B cell (primary cell): ENCODE data around the gene SEMA3G. TPM values are rescaled to one million over a fixed set of nuclear protein-coding genes. Genes with fewer than 3 reads are reported as not detected.

Experiments
- ATAC-seq: fragments of 200-7000 bp; cut with Tn5 transposase; one replicate; pipeline ENCODE4 v1.10.0; 2021; ENCODE audit warnings: low read depth, mild to moderate bottlenecking, moderate number of reproducible peaks, moderate library complexity
- CTCF ChIA-PET: fragments of 350-600 bp; sonication (Branson Sonifier 250); formaldehyde crosslinking; loops from one replicate; lab custom pipeline; 2021; ENCODE audit warnings: antibody characterized with exemption, inconsistent platforms; lab: Charles Lee
- POLR2A ChIA-PET: fragments of 350-600 bp; sonication (Branson Sonifier 250); formaldehyde crosslinking; loops from one replicate; lab custom pipeline; 2021; ENCODE audit warnings: antibody characterized with exemption; lab: Charles Lee
- DNase-seq: peaks from one replicate; pipeline ENCODE4 v3.0.0; 2013
- H2AFZ ChIP-seq: 2 replicates; pipeline ENCODE4 v1.6.1; 2012; ENCODE audit warnings: mild to moderate bottlenecking, low read depth, low read length; ENCODE audit not compliant: insufficient read depth, poor library complexity, severe bottlenecking
- H3K27ac ChIP-seq, 2 donors: 1 replicate in 1 of 2; 2 replicates in 1 of 2; pipeline ENCODE4 v1.5.1; 2012 to 2013; ENCODE audit warnings: low read length in 2 of 2, mild to moderate bottlenecking in 2 of 2, moderate library complexity in 1 of 2
- H3K27me3 ChIP-seq, 4 experiments: fragments of 200-600 bp in 1 of 4; sonication (generic) in 1 of 4; replicated peaks in 1 of 4; 1 replicate in 2 of 4; 2 replicates in 2 of 4; pipeline versions ENCODE4 v1.6.1 to v1.7.0; 2013 to 2016; ENCODE audit warnings: low read length in 3 of 4, mild to moderate bottlenecking in 2 of 4, mixed read lengths in 1 of 4, moderate library complexity in 1 of 4; ENCODE audit not compliant: insufficient read depth in 4 of 4, control insufficient read depth in 3 of 4; ENCODE audit errors: control extremely low read depth in 1 of 4
- H3K36me3 ChIP-seq, 2 experiments: replicated peaks in 1 of 2; 1 replicate in 1 of 2; 2 replicates in 1 of 2; pipeline versions ENCODE4 v1.6.1 to v1.7.1; 2013; ENCODE audit warnings: low read length in 1 of 2; ENCODE audit not compliant: insufficient read depth in 2 of 2, control insufficient read depth in 1 of 2; ENCODE audit errors: control extremely low read depth in 1 of 2, extremely low read depth in 1 of 2
- H3K4me1 ChIP-seq, 2 donors: fragments of 200-600 bp in 1 of 2; sonication (generic) in 1 of 2; 1 replicate in 1 of 2; 2 replicates in 1 of 2; pipeline versions ENCODE4 v1.5.1 to v1.6.1; 2013 to 2017; ENCODE audit warnings: low read length in 2 of 2; ENCODE audit not compliant: control insufficient read depth in 2 of 2, insufficient read depth in 2 of 2
- H3K4me2 ChIP-seq: replicated peaks from 2 replicates; pipeline ENCODE3; 2012; ENCODE audit warnings: mild to moderate bottlenecking, low read depth, low read length; ENCODE audit not compliant: poor library complexity, severe bottlenecking
- H3K4me3 ChIP-seq, 5 experiments: fragments of 200-600 bp in 1 of 5; sonication (generic) in 1 of 5; 1 replicate in 3 of 5; 2 replicates in 2 of 5; pipeline versions ENCODE4 v1.5.1 to v1.7.0; 2011 to 2016; ENCODE audit warnings: low read length in 4 of 5, mild to moderate bottlenecking in 4 of 5, low read depth in 2 of 5, control low read depth in 1 of 5, moderate library complexity in 1 of 5; ENCODE audit not compliant: insufficient read depth in 1 of 5; ENCODE audit errors: control extremely low read depth in 1 of 5, extremely low read depth in 1 of 5
- H3K79me2 ChIP-seq: fragments of 200-600 bp; sonication (generic); one replicate; pipeline ENCODE4 v1.6.0; 2016; ENCODE audit warnings: low read length; ENCODE audit not compliant: control insufficient read depth, insufficient read depth
- H3K9ac ChIP-seq: fragments of 200-600 bp; sonication (generic); 2 replicates; pipeline ENCODE4 v1.6.1; 2017; ENCODE audit warnings: mild to moderate bottlenecking, low read length, moderate library complexity
- H3K9me3 ChIP-seq, 3 donors: one replicate each; pipeline versions ENCODE4 v1.6.1 to v1.7.1; 2013; ENCODE audit warnings: low read length in 2 of 3; ENCODE audit not compliant: control insufficient read depth in 2 of 3, insufficient read depth in 1 of 3; ENCODE audit errors: control extremely low read depth in 1 of 3
- H4K20me1 ChIP-seq: 2 replicates; pipeline ENCODE4 v1.6.0; 2012; ENCODE audit warnings: mild to moderate bottlenecking, low read length; ENCODE audit not compliant: insufficient read depth, control insufficient read depth, poor library complexity, severe bottlenecking
- H3K27ac Mint-ChIP-seq: one replicate; pipeline ENCODE4 v1.8.0; 2021; ENCODE audit warnings: mixed read lengths
- H3K27me3 Mint-ChIP-seq: one replicate; pipeline ENCODE4 v1.8.0; 2021; ENCODE audit warnings: mixed read lengths
- H3K4me1 Mint-ChIP-seq: one replicate; pipeline ENCODE4 v1.8.0; 2021; ENCODE audit warnings: mixed read lengths
- H3K4me3 Mint-ChIP-seq: one replicate; pipeline ENCODE4 v1.8.0; 2021; ENCODE audit warnings: mixed read lengths
- H3K9me3 Mint-ChIP-seq: one replicate; pipeline ENCODE4 v1.8.0; 2022; ENCODE audit warnings: mixed read lengths; ENCODE audit not compliant: insufficient read depth
- CTCF ChIP-seq: fragments of 200-600 bp; IDR thresholded peaks from one replicate; pipeline ENCODE4 v1.8.0; 2022; ENCODE audit warnings: antibody characterized with exemption, mild to moderate bottlenecking
- EZH2 ChIP-seq: IDR thresholded peaks from 2 replicates; pipeline ENCODE4 v1.6.1; 2012; ENCODE audit warnings: borderline replicate concordance, low read depth, mild to moderate bottlenecking, moderate library complexity, low read length; ENCODE audit not compliant: insufficient read depth, poor library complexity, severe bottlenecking
- WGBS: methylation state at CpG from one replicate; pipeline ENCODE4 v1.1.5; 2013; ENCODE audit warnings: missing lambda C conversion rate; ENCODE audit not compliant: insufficient coverage; 5-methylcytosine and 5-hydroxymethylcytosine counted together
- intact Hi-C: fragments of 100-400 bp; cut with micrococcal nuclease; formaldehyde crosslinking; loops from one replicate; pipeline ENCODE4 v1.10.0; 2022
- polyA plus RNA-seq: library from polyadenylated mRNA; depleted of rRNA; stranded (reverse); fragments of >200 nt; gene quantifications from 2 replicates; pipeline ENCODE4 v1.2.3, GENCODE V29; 2012
- total RNA-seq, 2 donors: library from RNA; stranded (reverse); fragments of 120-200 nt in 1 of 2; gene quantifications; 1 replicate in 1 of 2; 2 replicates in 1 of 2; pipeline versions ENCODE4 v1.2.3 to v1.2.4, GENCODE V29; 2013 to 2022

The SEMA3G gene
- total and polyA plus RNA-seq, 2 donors (not counting 1 experiment from before 2014, with no cell fraction given) = 0.10 to 0.42 TPM

GRCh38 chr3:52452570-52453221 is 7.8 kb upstream of the SEMA3G start:
- no peak overlapping the region for H3K27ac Mint-ChIP-seq
- Histone ChIP-seq H3K4me2 (no peak overlapping the region), H3K4me1 (peaks cover 16 to 27% of the 10 kb centered on the region in 2 donors), H3K27me3 (no peaks in the 10 kb centered on the region), H4K20me1 (no peaks in the 10 kb centered on the region), H3K36me3 (peaks cover 0 to 2% of the 10 kb centered on the region in 2 experiments), H3K9me3 (no peaks in the 10 kb centered on the region), H3K79me2 (peaks cover 41% of the 10 kb centered on the region), H3K4me3 (no peak overlapping the region), H3K9ac (no peak overlapping the region), H3K27ac (no peak overlapping the region), H2AFZ (no peak overlapping the region)
- no peak for TF ChIP-seq EZH2
- TF ChIP-seq CTCF = no peak
- DNase-seq = no peak
- peaks cover 29% of the 10 kb centered on the region for H3K4me1 Mint-ChIP-seq
- ChIA-PET CTCF (interaction anchor here (0.8 kb wide), 1 partner anchor 451 kb away, joined by 3 read pairs; no protein-coding TSS in a partner anchor), POLR2A (no interaction called here)
- no peaks in the 10 kb centered on the region for H3K27me3 Mint-ChIP-seq
- H3K4me3 Mint-ChIP-seq = no peak overlapping the region
- no peaks in the 10 kb centered on the region for H3K9me3 Mint-ChIP-seq
- 96% methylated on average over 11 of the region's 11 CpGs for WGBS
- no peak for ATAC-seq
- intact Hi-C loops = no loop called here

DNA sequence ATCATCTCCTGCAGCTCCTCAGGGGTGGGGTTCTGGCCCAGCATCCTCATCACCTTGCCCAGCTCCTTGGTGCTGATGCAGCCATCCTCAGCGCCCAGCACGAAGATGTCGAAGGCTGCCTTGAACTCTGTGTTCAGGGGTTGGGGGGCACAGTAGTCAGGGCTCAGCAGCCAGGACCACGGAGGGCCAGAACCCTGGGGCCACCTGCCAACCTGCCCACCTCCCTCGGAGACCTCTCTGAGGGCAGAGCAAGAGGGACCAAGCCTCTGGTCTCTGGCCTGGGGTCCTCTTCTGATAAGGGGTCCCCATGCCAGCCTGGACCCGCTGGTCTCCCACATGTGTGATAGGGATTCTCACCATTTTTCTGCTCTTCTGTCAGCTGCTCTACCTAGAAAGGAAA is 7.2 kb upstream of the SEMA3G start:
- Histone ChIP-seq H4K20me1 (no peaks in the 10 kb centered on the region), H2AFZ (no peak overlapping the region), H3K79me2 (peaks cover 41% of the 10 kb centered on the region), H3K27me3 (no peaks in the 10 kb centered on the region), H3K9ac (no peak overlapping the region), H3K4me2 (no peak overlapping the region), H3K4me1 (peaks cover 16 to 26% of the 10 kb centered on the region in 2 donors), H3K27ac (no peak overlapping the region), H3K9me3 (no peaks in the 10 kb centered on the region), H3K36me3 (peaks cover 0 to under 1% of the 10 kb centered on the region in 2 experiments), H3K4me3 (no peak overlapping the region)
- Mint-ChIP-seq H3K4me3 (no peak overlapping the region), H3K9me3 (no peaks in the 10 kb centered on the region), H3K4me1 (peaks cover 23% of the 10 kb centered on the region), H3K27ac (no peak overlapping the region), H3K27me3 (no peaks in the 10 kb centered on the region)
- ChIA-PET POLR2A (no interaction called here), CTCF (interaction anchor here (0.8 to 1.3 kb wide), 2 partner anchors 39 to 451 kb away, joined by 3 read pairs; no protein-coding TSS in a partner anchor)
- no peak for ATAC-seq
- DNase-seq = no peak
- 95% methylated on average over 5 of the region's 6 CpGs for WGBS
- intact Hi-C loops = no loop called here
- TF ChIP-seq EZH2 = no peak
- TF ChIP-seq CTCF = no peak
